Breast epithelium (tissue), 3 donors: Measurements from ENCODE around the gene KANSL1L.

Experiments used
- CTCF ChIP-seq, 3 donors: fragments of 450-650 bp; IDR thresholded peaks; one replicate each; pipeline ENCODE4 v1.5.1; 2016 to 2017; ENCODE audit warnings: antibody characterized with exemption in 3 of 3, mild to moderate bottlenecking in 3 of 3, moderate library complexity in 3 of 3
- POLR2A ChIP-seq: fragments of 450-650 bp; IDR thresholded peaks from one replicate; pipeline ENCODE4 v1.6.1; 2016; ENCODE audit warnings: antibody characterized with exemption, mild to moderate bottlenecking, moderate library complexity
- POLR2AphosphoS5 ChIP-seq, 3 donors: sonication (generic); formaldehyde crosslinking; IDR thresholded peaks; one replicate each; pipeline ENCODE4 v1.6.1; 2017; ENCODE audit warnings: antibody characterized with exemption in 3 of 3

GRCh38 chr2:210172219-210172575 lies 988 bp upstream of the KANSL1L start:
- TF ChIP-seq POLR2A (no peak), CTCF (IDR thresholded peaks at IDR 0.05) (no peak), POLR2AphosphoS5 (IDR thresholded peaks at IDR 0.05) (no peak)
